ENCODE data around the gene SCGB1C1.
"Not testable (repeated sequence)": the region's sequence is repeated elsewhere in the genome, so short reads cannot be mapped to it uniquely, and the experiment has no call there.

Gene SCGB1C1

DNA sequence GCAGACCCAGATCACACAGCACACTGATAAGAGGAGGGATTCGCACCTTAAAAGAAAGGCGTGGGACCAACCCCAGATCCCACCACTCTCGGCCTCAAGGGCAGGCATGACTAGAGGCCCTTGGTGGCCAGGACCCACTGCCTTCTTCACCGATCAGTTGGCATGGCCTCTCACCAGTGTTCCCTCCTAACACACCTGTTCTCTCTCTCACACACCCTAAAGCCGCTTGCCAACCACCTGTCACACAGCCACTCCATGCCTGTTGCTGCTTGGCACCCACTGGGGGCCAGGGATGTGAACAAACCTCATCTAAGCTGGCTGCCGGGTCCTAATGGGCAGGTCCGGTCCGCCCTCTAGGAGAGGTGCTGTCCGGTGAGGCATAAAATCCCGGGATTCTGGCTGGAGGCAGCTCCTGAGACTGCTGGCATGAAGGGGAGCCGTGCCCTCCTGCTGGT lies at the start of gene SCGB1C1:
TSS of gene SCGB1C1 (plus strand) at position 405 of the 455 bp plus-strand sequence. CDS start at position 427, 22 bp downstream.
- not testable (repeated sequence) for DNase-seq

DNA sequence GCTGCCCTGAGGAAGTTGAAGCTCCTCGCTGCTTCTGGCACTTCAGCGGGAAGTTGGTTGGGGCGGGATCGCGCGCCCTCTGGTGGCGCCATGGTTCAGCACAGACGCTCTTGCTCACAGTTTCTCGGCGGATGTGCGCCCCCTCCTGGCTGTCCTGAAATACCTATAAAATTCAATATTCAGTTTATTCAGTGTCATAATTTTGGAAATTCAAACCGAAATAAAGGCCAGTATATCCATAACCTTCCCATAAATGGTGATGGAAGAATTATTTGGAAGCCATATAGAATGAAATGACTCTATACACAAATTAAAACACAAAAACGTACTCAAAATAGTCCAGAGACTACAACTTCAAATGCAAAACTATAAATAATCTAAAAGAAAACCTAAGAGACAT lies 12.6 kb upstream of the SCGB1C1 start:
- not testable (repeated sequence) for DNase-seq

- not testable (repeated sequence) for DNase-seq
Observed at GRCh38 chr11:189200-189783, 3.6 kb upstream of the SCGB1C1 start.

GRCh38 chr11:189843-190311 lies 3.0 kb upstream of the SCGB1C1 start:
- not testable (repeated sequence) for DNase-seq

DNA sequence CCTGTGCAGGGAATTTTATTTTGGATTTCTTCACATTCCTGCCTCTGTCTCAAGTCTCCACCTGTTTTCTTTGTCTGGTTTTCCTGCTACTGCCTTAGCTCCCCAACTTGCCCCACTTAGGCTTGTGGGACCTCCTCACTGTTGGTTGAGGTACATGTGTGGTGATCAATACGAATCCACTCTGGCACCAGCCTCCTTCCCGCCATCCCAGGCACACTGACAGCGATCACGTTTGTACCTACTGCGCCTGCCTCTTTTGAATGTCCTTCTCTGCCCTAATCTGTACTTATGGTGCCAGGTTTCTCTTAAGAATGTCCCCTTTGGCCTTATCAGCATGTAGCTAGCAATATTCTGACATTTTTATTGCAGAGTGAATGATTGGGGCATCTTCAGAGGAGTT lies 2.3 kb upstream of the SCGB1C1 start:
- not testable (repeated sequence) for DNase-seq

DNA sequence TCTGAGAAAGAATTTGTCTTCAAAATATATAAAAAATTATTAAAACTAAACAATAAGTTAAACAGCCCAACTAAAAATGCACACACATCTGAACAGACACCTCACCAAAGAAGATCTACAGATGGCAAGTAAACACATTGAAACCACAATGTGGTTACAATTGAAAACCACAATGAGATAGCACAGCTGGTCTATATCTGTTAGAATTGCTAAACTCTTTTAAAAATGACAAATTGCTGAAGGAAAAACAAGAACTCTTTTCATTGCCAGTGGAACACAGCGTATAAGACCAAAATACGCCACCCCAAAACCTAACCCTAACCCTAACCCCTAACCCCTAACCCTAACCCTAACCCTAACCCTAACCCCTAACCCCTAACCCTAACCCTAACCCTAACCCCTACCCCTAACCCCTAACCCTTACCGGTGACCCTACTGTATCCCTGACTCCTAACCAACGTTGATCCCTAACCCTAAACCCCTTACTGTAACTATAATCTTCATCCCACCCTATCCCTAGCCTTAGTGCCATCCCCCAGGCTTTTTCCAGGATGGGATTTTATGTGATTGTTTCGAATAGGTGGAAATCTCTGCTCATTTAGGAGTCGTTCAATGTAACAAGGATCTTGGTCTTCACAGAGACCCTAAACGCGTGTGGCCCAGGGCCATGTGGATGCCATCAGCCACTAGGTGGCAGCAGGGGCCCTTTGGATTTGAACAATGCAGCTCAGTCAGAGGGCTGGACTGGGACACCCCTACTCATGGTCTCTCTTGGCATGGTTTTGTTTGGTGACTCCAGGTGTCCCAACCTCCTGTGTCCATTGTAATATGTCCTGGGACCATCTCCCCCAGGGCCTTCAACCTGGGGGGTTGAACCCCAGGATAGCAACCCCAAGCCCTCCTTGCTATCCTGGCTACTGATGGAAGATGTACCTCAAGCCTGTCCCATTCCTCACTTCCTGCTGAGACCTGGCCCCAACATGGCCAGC lies 1.1 kb upstream of the SCGB1C1 start:
- not testable (repeated sequence) for DNase-seq

DNA sequence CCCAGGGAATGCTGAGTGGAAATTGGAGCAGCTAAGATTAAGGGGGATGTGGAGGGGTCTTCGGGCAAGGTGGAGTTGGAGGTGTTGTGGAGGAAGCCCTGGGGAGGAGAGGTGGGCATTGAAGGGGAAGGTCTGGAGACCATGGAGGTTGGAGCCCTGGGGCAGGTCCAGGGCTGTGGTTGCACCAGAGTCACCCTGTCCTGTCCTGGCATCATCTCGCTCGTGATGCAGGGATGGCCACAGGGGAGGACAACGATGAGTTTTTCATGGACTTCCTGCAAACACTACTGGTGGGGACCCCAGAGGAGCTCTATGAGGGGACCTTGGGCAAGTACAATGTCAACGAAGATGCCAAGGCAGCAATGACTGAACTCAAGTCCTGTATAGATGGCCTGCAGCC lies 603 bp downstream of the SCGB1C1 start:
- not testable (repeated sequence) for DNase-seq

GRCh38 chr11:196786-197731 lies 4.2 kb downstream of the SCGB1C1 start:
- no peak for DNase-seq

DNA sequence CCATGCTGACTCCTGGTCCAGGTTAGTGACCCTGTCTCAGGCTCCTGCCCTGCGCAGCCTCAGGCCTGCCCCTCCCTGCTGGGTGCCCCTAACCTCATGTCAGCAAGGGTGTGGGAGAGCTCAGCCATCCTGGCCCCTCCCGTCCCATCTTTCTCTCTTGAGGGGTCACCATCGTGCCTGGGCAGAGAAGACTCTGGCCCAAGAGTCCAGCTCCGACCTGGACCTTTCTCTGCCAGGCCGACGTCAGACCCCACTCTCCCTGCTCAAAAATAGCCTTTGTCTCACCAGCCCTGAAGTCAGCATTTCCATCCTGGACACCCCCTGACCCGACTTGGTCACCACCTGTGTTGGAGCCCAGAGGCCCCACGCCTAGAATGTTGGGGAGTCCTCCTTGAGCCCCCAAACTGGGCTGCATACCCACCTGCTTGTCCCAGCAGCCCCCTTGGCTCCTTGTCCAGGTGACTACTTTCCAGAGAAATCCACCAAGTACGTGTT lies 4.9 kb downstream of the SCGB1C1 start:
- DNase-seq = no peak

GRCh38 chr11:198236-198806 lies 5.4 kb downstream of the SCGB1C1 start:
- no peak for DNase-seq

DNA sequence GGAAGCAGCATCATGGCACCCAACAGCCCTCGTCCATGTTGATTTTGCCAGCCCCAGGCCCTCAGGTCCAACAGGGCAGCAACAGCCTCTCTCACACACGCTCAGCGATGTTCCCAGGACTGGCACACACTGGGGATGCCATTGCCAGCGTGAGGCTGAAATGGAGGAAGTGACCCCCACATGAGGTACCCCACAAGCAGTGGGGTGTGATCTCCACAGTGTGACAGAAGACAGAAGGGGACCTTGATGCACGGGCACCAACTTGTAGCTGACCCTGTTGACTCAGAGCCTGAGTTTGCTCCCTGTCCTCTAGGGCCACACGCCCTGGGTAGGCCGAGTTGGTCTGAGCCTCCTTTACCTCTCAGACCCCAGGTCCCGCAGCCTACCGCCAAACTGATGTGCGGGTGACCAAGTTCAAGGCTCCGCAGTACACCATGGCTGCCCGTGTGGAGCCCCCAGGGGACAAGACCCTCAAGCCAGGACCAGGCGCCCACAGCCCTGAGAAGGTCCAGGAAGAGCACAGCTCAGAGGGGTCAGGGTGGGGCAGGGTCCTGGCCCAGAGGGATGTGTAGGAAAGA lies 6.2 kb downstream of the SCGB1C1 start:
- DNase-seq = no peak

GRCh38 chr11:199782-200181 lies 6.9 kb downstream of the SCGB1C1 start:
- no peak for DNase-seq

- DNase-seq = no peak
Observed at GRCh38 chr11:200224-201003, 7.5 kb downstream of the SCGB1C1 start.

DNA sequence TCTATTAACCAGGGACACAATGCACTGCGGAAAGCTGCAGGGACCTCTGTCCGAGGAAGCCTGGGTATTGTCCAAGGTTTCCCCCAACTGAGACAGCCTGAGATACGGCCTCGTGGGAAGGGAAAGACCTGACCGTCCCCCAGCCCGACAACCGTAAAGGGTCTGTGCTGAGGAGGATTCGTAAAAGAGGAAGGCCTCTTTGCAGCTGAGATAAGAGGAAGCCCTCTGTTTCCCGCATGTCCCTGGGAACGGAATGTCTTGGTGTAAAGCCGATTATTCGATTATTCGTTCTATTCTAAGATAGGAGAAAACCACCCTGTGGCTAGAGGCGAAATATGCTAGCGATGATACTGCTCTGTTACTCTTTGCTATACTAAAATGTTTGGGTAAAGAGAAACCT lies 9.1 kb downstream of the SCGB1C1 start:
- DNase-seq = no peak

DNA sequence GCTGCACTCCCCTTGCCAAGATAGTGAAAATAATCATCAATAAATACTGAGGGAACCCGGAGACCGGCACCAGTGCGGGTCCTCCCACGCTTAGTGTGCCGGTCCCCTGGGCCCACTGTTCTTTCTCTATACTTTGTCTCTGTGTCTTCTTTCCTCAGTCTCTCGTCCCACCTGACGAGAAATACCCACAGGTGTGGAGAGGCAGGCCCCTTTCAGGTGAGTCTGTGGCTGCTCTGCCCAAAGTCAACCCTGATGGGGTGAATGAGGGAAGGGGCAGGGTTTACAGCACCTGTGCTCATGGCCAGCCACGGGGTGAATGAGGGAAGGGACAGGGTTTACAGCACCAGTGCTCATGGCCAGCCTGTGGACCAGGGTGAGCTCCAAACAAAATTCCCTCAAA lies 9.6 kb downstream of the SCGB1C1 start:
- DNase-seq = no peak

- DNase-seq = no peak
Observed at GRCh38 chr11:203056-203944, 10.4 kb downstream of the SCGB1C1 start.

GRCh38 chr11:203945-204586 lies 11.2 kb downstream of the SCGB1C1 start:
- DNase-seq = no peak

DNA sequence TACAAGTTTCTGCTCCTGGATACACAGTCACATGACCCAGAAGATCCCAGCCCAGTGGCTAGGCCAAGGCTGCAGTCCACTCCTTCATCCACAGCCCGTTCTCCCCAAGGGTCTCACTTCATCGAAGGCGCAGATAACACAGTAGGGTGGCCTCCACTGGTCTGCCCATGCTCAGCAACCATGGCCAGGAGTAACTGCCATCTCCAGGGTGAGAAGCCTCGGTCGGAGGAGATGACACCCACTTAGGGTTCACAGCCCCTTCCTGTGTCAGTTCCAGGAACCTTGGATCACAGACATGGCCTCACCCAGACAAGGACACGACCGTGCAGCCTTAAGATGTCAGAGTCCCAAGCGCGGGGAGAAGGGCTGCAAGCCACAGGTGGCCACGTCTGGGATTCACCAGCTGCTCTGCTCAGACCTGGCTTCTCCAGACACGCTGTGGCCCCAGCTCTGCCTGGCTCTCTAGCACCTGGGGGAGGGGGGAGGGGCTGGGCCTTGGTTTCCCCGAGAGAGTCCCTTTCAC lies 11.8 kb downstream of the SCGB1C1 start:
- DNase-seq = no peak

All from DMS79 treated with DMSO at 0.1 percent for 48 hours (cell line).